Esophagus muscularis mucosa (tissue), 4 donors: ENCODE data around the gene BBS1.

ENCODE experiments used
- CTCF ChIP-seq, 3 experiments: fragments of 200-600 bp in 2 of 3; fragments of 450-650 bp in 1 of 3; sonication (generic) in 2 of 3; IDR thresholded peaks; one replicate each; pipeline ENCODE4 v1.5.1; 2017 to 2019; ENCODE audit warnings: antibody characterized with exemption in 3 of 3, mild to moderate bottlenecking in 2 of 3, moderate library complexity in 1 of 3
- EP300 ChIP-seq: sonication (generic); formaldehyde crosslinking; IDR thresholded peaks from one replicate; pipeline ENCODE4 v1.6.1; 2017; ENCODE audit warnings: antibody characterized with exemption
- POLR2AphosphoS5 ChIP-seq, 2 donors: sonication (generic); formaldehyde crosslinking; IDR thresholded peaks; one replicate each; pipeline ENCODE4 v1.6.1; 2017; ENCODE audit warnings: antibody characterized with exemption in 2 of 2

DNA sequence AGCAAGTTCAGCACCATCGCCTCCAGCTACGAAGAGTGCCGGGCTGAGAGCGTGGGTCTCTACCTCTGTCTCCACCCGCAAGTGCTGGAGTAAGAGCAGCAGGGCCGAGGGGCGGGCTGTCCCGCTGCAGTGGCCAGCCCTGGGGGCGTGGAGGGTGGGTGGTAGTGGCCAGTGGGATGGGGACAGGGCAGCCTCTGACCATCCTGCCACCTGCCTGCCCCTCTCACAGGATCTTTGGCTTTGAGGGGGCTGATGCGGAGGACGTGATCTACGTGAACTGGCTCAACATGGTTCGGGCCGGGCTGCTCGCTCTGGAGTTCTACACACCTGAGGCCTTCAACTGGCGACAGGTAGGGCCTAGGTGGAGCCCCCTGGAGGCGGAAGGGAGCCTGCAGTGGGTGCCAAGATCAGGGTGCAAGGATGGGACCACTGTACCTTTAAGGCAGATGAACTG, 15.0 kb upstream of the BBS1 start:
- TF ChIP-seq CTCF (IDR thresholded peaks at IDR 0.05), result no peak
- TF ChIP-seq POLR2AphosphoS5 (IDR thresholded peaks at IDR 0.05), result no peak
- TF ChIP-seq EP300, result no peak
